Panc1 (cell line): ENCODE data around the gene ARX. TPM values are rescaled to one million over a fixed set of nuclear protein-coding genes. Genes with fewer than 3 reads are reported as not detected.

Experiments
- ATAC-seq: fragments of 200-7000 bp; cut with Tn5 transposase; 2 replicates; pipeline ENCODE4 v1.9.1; 2020; ENCODE audit warnings: mild to moderate bottlenecking, moderate library complexity
- BruUV-seq: library from RNA; stranded (reverse); fragments of 400-500 nt; replicated peaks from 2 replicates; lab custom pipeline; 2021; lab: Mats Ljungman, UMichigan
- CTCF ChIA-PET: fragments of 300-600 bp; sonication (Branson Sonifier 250); formaldehyde crosslinking; loops from one replicate; lab custom pipeline; 2022; ENCODE audit warnings: antibody characterized with exemption; lab: Charles Lee
- POLR2A ChIA-PET: fragments of 300-600 bp; sonication (Branson Sonifier 250); formaldehyde crosslinking; loops from one replicate; lab custom pipeline; 2022; ENCODE audit warnings: antibody characterized with exemption; lab: Charles Lee
- DNase-seq: peaks from one replicate; pipeline ENCODE4 v3.0.0-alpha.2; 2010; ENCODE audit warnings: low read depth, low spot score
- H3K27ac ChIP-seq: 2 replicates; pipeline ENCODE4 v1.5.1; 2011; ENCODE audit warnings: mild to moderate bottlenecking, low read length, inconsistent platforms
- H3K27me3 ChIP-seq: fragments of 200-500 bp; sonication (Bioruptor generic); 2 replicates; pipeline ENCODE4 v1.6.0; 2014; ENCODE audit warnings: low read length, inconsistent platforms; ENCODE audit not compliant: control insufficient read depth, insufficient read depth
- H3K36me3 ChIP-seq: fragments of 200-500 bp; sonication (Bioruptor generic); 2 replicates; pipeline ENCODE4 v1.5.1; 2014; ENCODE audit warnings: inconsistent platforms, mild to moderate bottlenecking, low read length, moderate library complexity; ENCODE audit not compliant: control insufficient read depth, insufficient read depth
- H3K4me1 ChIP-seq: 2 replicates; pipeline ENCODE4 v1.5.1; 2011; ENCODE audit warnings: inconsistent platforms, mild to moderate bottlenecking, low read length, moderate library complexity; ENCODE audit not compliant: control insufficient read depth, insufficient read depth
- H3K4me3 ChIP-seq, 2 experiments: 2 replicates each; pipeline ENCODE4 v1.5.1; 2011 to 2012; ENCODE audit warnings: low read depth in 2 of 2, low read length in 2 of 2, mild to moderate bottlenecking in 2 of 2, inconsistent platforms in 1 of 2, moderate library complexity in 1 of 2
- H3K9me3 ChIP-seq: fragments of 200-500 bp; sonication (Bioruptor generic); 2 replicates; pipeline ENCODE4 v1.5.1; 2014; ENCODE audit warnings: low read depth, mild to moderate bottlenecking, inconsistent platforms, low read length, moderate library complexity; ENCODE audit not compliant: control insufficient read depth, insufficient read depth
- POLR2AphosphoS5 ChIP-seq: IDR thresholded peaks from 2 replicates; pipeline ENCODE4 v1.6.1; 2012; ENCODE audit warnings: mild to moderate bottlenecking, low read depth, low read length, moderate library complexity
- SIN3A ChIP-seq: IDR thresholded peaks from 2 replicates; pipeline ENCODE4 v1.6.1; 2012; ENCODE audit warnings: low read depth, mild to moderate bottlenecking, low read length, moderate library complexity, borderline replicate concordance; ENCODE audit not compliant: insufficient read depth
- TCF7L2 ChIP-seq: IDR thresholded peaks from 2 replicates; pipeline ENCODE4 v1.6.1; 2011; ENCODE audit warnings: mild to moderate bottlenecking, low read depth, low read length, inconsistent platforms
- in situ Hi-C: cut with HindIII; loops from 2 replicates; pipeline ENCODE4 v1.10.0; 2016; ENCODE audit warnings: low sequenced_read_pairs, low pct_unique_long_range_greater_than_20kb
- intact Hi-C: fragments of 100-400 bp; cut with micrococcal nuclease; formaldehyde crosslinking; loops from one replicate; pipeline ENCODE4 v1.10.0; 2022; ENCODE audit not compliant: unreplicated experiment
- total RNA-seq: library from RNA; stranded (reverse); gene quantifications from one replicate; pipeline ENCODE4 v1.2.1, GENCODE V29; 2021; ENCODE audit not compliant: unreplicated experiment
- TF ChIP-seq, protein P1 (sequence below): fragments of 450-650 bp; IDR thresholded peaks from 2 replicates; pipeline ENCODE4 v1.5.1; 2017; ENCODE audit warnings: mild to moderate bottlenecking
- TF ChIP-seq, protein P2 (sequence below), 2 experiments: IDR thresholded peaks; 2 replicates each; pipeline ENCODE4 v1.6.1; 2011 to 2012; ENCODE audit warnings: low read depth in 2 of 2, control low read depth in 1 of 2, low read length in 1 of 2, mild to moderate bottlenecking in 1 of 2, moderate library complexity in 1 of 2; ENCODE audit not compliant: insufficient read depth in 1 of 2

Gene ARX
- total RNA-seq, 1 experiment from 2014 or later, result 0.15 TPM

DNA sequence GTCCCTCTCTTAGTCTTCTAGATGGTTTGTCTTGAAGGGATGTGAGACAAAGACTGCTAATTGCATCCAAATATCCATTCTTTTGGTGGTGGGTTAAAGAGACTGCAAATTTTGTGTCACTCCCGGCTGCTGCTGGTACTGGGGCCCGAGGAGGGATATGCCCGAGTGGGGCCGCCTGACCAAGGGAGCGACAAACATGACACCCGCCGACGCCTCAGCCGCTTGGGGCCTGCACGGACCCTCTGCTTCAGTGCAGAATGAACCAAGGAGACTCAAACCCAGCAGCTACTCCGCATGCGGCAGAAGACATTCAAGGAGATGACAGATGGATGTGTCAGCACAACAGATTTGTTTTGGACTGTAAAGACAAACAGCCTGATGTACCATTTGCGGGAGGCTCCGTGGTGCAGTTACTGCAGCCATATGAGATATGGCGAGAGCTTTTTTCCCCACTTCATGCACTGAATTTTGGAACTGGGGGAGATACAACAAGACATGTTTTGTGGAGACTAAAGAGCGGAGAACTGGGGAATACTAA, 13.6 kb upstream of the ARX start:
- ATAC-seq (no peak), DNase-seq (no peak)
- no peaks in the 10 kb centered on the region for H3K9me3 ChIP-seq
- intact Hi-C loops, result no loop called here
- no peak overlapping the region for H3K4me3 ChIP-seq
- no TSS peak for BruUV-seq
- no peaks in the 10 kb centered on the region for H3K4me1 ChIP-seq
- POLR2A ChIA-PET, result no interaction called here
- H3K27me3 ChIP-seq, result no peaks in the 10 kb centered on the region
- TF ChIP-seq SIN3A (no peak), TCF7L2 (no peak), POLR2AphosphoS5 (no peak)
- TF ChIP-seq, protein P1, sequence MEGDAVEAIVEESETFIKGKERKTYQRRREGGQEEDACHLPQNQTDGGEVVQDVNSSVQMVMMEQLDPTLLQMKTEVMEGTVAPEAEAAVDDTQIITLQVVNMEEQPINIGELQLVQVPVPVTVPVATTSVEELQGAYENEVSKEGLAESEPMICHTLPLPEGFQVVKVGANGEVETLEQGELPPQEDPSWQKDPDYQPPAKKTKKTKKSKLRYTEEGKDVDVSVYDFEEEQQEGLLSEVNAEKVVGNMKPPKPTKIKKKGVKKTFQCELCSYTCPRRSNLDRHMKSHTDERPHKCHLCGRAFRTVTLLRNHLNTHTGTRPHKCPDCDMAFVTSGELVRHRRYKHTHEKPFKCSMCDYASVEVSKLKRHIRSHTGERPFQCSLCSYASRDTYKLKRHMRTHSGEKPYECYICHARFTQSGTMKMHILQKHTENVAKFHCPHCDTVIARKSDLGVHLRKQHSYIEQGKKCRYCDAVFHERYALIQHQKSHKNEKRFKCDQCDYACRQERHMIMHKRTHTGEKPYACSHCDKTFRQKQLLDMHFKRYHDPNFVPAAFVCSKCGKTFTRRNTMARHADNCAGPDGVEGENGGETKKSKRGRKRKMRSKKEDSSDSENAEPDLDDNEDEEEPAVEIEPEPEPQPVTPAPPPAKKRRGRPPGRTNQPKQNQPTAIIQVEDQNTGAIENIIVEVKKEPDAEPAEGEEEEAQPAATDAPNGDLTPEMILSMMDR, result no peak
- TF ChIP-seq, protein P2, sequence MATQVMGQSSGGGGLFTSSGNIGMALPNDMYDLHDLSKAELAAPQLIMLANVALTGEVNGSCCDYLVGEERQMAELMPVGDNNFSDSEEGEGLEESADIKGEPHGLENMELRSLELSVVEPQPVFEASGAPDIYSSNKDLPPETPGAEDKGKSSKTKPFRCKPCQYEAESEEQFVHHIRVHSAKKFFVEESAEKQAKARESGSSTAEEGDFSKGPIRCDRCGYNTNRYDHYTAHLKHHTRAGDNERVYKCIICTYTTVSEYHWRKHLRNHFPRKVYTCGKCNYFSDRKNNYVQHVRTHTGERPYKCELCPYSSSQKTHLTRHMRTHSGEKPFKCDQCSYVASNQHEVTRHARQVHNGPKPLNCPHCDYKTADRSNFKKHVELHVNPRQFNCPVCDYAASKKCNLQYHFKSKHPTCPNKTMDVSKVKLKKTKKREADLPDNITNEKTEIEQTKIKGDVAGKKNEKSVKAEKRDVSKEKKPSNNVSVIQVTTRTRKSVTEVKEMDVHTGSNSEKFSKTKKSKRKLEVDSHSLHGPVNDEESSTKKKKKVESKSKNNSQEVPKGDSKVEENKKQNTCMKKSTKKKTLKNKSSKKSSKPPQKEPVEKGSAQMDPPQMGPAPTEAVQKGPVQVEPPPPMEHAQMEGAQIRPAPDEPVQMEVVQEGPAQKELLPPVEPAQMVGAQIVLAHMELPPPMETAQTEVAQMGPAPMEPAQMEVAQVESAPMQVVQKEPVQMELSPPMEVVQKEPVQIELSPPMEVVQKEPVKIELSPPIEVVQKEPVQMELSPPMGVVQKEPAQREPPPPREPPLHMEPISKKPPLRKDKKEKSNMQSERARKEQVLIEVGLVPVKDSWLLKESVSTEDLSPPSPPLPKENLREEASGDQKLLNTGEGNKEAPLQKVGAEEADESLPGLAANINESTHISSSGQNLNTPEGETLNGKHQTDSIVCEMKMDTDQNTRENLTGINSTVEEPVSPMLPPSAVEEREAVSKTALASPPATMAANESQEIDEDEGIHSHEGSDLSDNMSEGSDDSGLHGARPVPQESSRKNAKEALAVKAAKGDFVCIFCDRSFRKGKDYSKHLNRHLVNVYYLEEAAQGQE (IDR thresholded peaks at IDR 0.05; ENCODE audit: insufficient read depth in 1 of 2, low read depth in 2 of 2, low read length in 1 of 2), result no peak
- H3K27ac ChIP-seq, result no peak overlapping the region
- no peaks in the 10 kb centered on the region for H3K36me3 ChIP-seq
- in situ Hi-C loops, result no loop called here
- CTCF ChIA-PET, result no interaction called here

DNA sequence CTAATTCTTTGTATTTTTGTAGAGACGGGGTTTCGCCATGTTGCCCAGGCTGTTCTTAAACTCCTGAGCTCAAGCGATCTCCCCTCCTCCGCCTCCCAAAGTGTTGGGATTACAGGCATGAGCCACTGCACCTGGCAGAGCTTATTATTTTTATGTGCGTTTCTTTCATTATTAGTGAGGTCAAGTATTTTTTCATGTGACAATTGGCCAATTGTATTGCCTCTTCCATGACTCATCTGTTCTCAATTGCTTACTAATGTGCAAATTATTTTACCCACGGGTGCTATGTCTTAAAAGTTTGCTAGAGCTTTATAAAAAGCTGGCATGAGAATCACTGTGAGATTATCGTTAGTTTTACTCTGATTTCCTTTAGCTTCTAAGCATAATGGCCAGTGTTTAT, 13.0 kb upstream of the ARX start:
- CTCF ChIA-PET, result interaction anchor here (0.6 kb wide), 1 partner anchor 111 kb away, joined by 3 read pairs; no protein-coding TSS in a partner anchor
- H3K27ac ChIP-seq, result no peak overlapping the region

More for the DNA sequence above, 13.0 kb upstream of the ARX start:
- Histone ChIP-seq H3K27me3 (no peaks in the 10 kb centered on the region), H3K9me3 (no peaks in the 10 kb centered on the region), H3K4me3 (no peak overlapping the region), H3K4me1 (no peaks in the 10 kb centered on the region), H3K36me3 (no peaks in the 10 kb centered on the region)
- in situ Hi-C loops (no loop called here), intact Hi-C loops (no loop called here)
- ATAC-seq, result no peak
- no TSS peak for BruUV-seq
- POLR2A ChIA-PET, result no interaction called here
- DNase-seq, result no peak
- TF ChIP-seq SIN3A (no peak), TCF7L2 (no peak), POLR2AphosphoS5 (no peak)
- TF ChIP-seq, protein P2 (IDR thresholded peaks at IDR 0.05; ENCODE audit: insufficient read depth in 1 of 2, low read depth in 2 of 2, low read length in 1 of 2), result no peak
- TF ChIP-seq, protein P1, result no peak
